GM12878 (cell line): ENCODE measurements around the gene TAS2R60. TPM values are rescaled to one million over a fixed set of nuclear protein-coding genes. Genes with fewer than 3 reads are reported as not detected.

Experiments used
- E2F8 ChIP-seq: fragments of 450-650 bp; IDR thresholded peaks from 2 replicates; pipeline ENCODE4 v1.6.1; 2018; ENCODE audit warnings: mild to moderate bottlenecking, low read depth, moderate library complexity; ENCODE audit not compliant: partially characterized antibody
- GATAD2B ChIP-seq: fragments of 450-650 bp; conservative IDR thresholded peaks from 2 replicates; pipeline ENCODE4 v1.6.1; 2017; ENCODE audit warnings: low read depth, mild to moderate bottlenecking, moderate library complexity
- IKZF1 ChIP-seq: fragments of 450-650 bp; conservative IDR thresholded peaks from 2 replicates; pipeline ENCODE4 v1.6.1; 2017; ENCODE audit warnings: antibody characterized with exemption, mild to moderate bottlenecking
- KDM1A ChIP-seq: fragments of 200-600 bp; sonication (generic); IDR thresholded peaks from 2 replicates; pipeline ENCODE4 v1.6.1; 2016; ENCODE audit warnings: borderline replicate concordance
- TAF1 ChIP-seq: IDR thresholded peaks from 2 replicates; pipeline ENCODE4 v1.6.1; 2011; ENCODE audit warnings: mild to moderate bottlenecking, low read depth, low read length, borderline replicate concordance
- polyA plus RNA-seq, 11 experiments: library from polyadenylated mRNA; depleted of rRNA in 4 of 11; unstranded in 6 of 11; stranded (reverse) in 5 of 11; fragments of >200 nt; fragmentation: Nextera tagmentation in 4 of 11; fragmentation: Illumina TruSeq in 1 of 11; extraction: Ambion mirVana in 4 of 11; extraction: Trizol in 1 of 11; gene quantifications; 1 replicate in 1 of 11; 2 replicates in 10 of 11; pipeline versions ENCODE4 v1.2.1 to v1.2.3, GENCODE V29; 2011 to 2016; ENCODE audit warnings: inconsistent platforms in 2 of 11, missing spikeins in 2 of 11, low read depth in 1 of 11
- total RNA-seq, 4 experiments: library from RNA; depleted of rRNA in 3 of 4; stranded (reverse); fragments of >200 nt in 3 of 4; fragmentation: Illumina TruSeq in 1 of 4; extraction: Trizol in 1 of 4; gene quantifications; 2 replicates each; pipeline versions ENCODE4 v1.2.1 to v1.2.3, GENCODE V29; 2013 to 2021
- TF ChIP-seq, protein P1 (sequence below): IDR thresholded peaks from 2 replicates; pipeline ENCODE4 v1.6.1; 2012; ENCODE audit warnings: improper control_type of control experiment, low read depth, low read length; ENCODE audit not compliant: insufficient replicate concordance

The TAS2R60 gene
- total and polyA plus RNA-seq, 10 of the 15 experiments (the other 5 are each of a cell fraction or from before 2014, with no cell fraction given): not detected

DNA sequence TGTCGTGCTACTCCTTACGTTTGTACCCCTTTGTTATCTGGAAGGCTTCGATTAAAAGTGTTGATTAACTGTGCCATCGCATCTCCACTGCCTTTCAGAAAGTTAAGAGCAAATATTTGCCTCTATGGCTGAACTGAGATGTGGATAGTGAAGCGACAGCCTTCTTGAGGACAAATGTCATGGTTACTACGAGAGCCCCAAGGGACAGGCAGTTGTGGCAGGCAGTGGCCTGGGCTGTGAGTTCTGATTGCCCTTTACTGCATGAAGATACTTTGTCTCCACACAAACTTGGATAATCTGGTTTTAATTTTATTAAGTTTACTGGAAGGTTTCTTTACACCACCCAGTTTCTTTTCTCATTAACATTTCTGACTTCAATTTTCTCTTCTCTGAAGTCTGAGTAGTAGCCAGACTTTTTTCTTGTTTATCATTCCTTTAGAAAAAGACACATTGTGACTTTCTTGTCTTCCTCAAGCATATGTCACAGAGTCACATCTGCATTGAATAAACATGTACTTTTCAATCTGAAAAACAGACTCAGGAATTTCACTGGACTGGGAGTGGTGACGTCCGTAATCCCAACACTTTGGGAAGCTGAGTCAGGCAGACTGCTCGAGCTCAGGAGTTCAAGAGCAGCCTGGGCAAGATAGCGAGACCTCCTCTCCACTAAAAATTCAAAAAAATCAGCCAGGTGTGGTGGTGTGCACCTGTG lies 36.0 kb downstream of the TAS2R60 start (continued):
- TF ChIP-seq E2F8 (no peak), IKZF1 (no peak), TAF1 (no peak), GATAD2B (no peak), KDM1A (no peak)
- TF ChIP-seq, protein P1, sequence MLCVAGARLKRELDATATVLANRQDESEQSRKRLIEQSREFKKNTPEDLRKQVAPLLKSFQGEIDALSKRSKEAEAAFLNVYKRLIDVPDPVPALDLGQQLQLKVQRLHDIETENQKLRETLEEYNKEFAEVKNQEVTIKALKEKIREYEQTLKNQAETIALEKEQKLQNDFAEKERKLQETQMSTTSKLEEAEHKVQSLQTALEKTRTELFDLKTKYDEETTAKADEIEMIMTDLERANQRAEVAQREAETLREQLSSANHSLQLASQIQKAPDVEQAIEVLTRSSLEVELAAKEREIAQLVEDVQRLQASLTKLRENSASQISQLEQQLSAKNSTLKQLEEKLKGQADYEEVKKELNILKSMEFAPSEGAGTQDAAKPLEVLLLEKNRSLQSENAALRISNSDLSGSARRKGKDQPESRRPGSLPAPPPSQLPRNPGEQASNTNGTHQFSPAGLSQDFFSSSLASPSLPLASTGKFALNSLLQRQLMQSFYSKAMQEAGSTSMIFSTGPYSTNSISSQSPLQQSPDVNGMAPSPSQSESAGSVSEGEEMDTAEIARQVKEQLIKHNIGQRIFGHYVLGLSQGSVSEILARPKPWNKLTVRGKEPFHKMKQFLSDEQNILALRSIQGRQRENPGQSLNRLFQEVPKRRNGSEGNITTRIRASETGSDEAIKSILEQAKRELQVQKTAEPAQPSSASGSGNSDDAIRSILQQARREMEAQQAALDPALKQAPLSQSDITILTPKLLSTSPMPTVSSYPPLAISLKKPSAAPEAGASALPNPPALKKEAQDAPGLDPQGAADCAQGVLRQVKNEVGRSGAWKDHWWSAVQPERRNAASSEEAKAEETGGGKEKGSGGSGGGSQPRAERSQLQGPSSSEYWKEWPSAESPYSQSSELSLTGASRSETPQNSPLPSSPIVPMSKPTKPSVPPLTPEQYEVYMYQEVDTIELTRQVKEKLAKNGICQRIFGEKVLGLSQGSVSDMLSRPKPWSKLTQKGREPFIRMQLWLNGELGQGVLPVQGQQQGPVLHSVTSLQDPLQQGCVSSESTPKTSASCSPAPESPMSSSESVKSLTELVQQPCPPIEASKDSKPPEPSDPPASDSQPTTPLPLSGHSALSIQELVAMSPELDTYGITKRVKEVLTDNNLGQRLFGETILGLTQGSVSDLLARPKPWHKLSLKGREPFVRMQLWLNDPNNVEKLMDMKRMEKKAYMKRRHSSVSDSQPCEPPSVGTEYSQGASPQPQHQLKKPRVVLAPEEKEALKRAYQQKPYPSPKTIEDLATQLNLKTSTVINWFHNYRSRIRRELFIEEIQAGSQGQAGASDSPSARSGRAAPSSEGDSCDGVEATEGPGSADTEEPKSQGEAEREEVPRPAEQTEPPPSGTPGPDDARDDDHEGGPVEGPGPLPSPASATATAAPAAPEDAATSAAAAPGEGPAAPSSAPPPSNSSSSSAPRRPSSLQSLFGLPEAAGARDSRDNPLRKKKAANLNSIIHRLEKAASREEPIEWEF: no peak
